ENCODE measurements around the gene HNRNPUL1. TPM values are rescaled to one million over a fixed set of nuclear protein-coding genes. Genes with fewer than 3 reads are reported as not detected.

HNRNPUL1 gene
- total and polyA plus RNA-seq, 12 donors, result 55.5 to 151 (median 106) TPM

GRCh38 chr19:41300555-41300954, 36.4 kb downstream of the HNRNPUL1 start:
- no peaks in the 10 kb centered on the region for H3K9me3 ChIP-seq
- peak overlapping the region in 9 of 10 donors; percentile 80 to 93 (median 89) for H3K27ac ChIP-seq
- H3K4me3 ChIP-seq, result no peak overlapping the region
- H3K36me3 ChIP-seq, result peaks cover 3 to 99% (median 52%) of the 10 kb centered on the region in 9 donors
- no peak for TF ChIP-seq CTCF (IDR thresholded peaks at IDR 0.05)
- ATAC-seq (no peak), DNase-seq (no peak)
- 64 to 73% methylated on average over 6 of the region's 6 CpGs for WGBS, 2 donors
- intact Hi-C loops (cut with DNase I), result loop anchor here in 1 of 10 donors (5.0 kb wide), 1 partner anchor 33 kb away; no protein-coding TSS in a partner anchor
- H3K4me1 ChIP-seq, result peaks cover 20 to 89% (median 69%) of the 10 kb centered on the region in 9 donors
- H3K27me3 ChIP-seq, result no peaks in the 10 kb centered on the region

GRCh38 chr19:41302624-41303351, 38.6 kb downstream of the HNRNPUL1 start:
- 68 to 78% methylated on average over 21 of the region's 21 CpGs for WGBS, 2 donors
- peak overlapping the region in 5 of 10 donors; percentile 17 to 99 (median 52) for H3K27ac ChIP-seq
- no peak for TF ChIP-seq CTCF (IDR thresholded peaks at IDR 0.05)
- H3K4me3 ChIP-seq, result peak overlapping the region in 1 of 10 donors; percentile 15
- ATAC-seq (no peak), DNase-seq (no peak)
- intact Hi-C loops (cut with DNase I), result loop anchor here in 1 of 10 donors (5.0 kb wide), 1 partner anchor 35 kb away; no protein-coding TSS in a partner anchor
- no peaks in the 10 kb centered on the region for H3K27me3 ChIP-seq
- no peaks in the 10 kb centered on the region for H3K9me3 ChIP-seq
- H3K4me1 ChIP-seq, result peaks cover 18 to 88% (median 56%) of the 10 kb centered on the region in 9 donors
- peaks cover 3 to 99% (median 50%) of the 10 kb centered on the region in 9 donors for H3K36me3 ChIP-seq

GRCh38 chr19:41303954-41304353, 39.8 kb downstream of the HNRNPUL1 start:
- Histone ChIP-seq H3K4me3 (no peak overlapping the region), H3K4me1 (peaks cover 11 to 88% (median 56%) of the 10 kb centered on the region in 9 donors), H3K27me3 (no peaks in the 10 kb centered on the region), H3K27ac (peak overlapping the region in 4 of 10 donors; percentile 49 to 99 (median 63)), H3K36me3 (peaks cover 3 to 93% (median 50%) of the 10 kb centered on the region in 9 donors), H3K9me3 (no peaks in the 10 kb centered on the region)
- intact Hi-C loops (cut with DNase I), result loop anchor here in 1 of 10 donors (5.0 kb wide), 1 partner anchor 37 kb away; no protein-coding TSS in a partner anchor
- TF ChIP-seq CTCF (IDR thresholded peaks at IDR 0.05), result no peak
- ATAC-seq (no peak), DNase-seq (no peak)
- 92 to 95% methylated on average over 14 of the region's 14 CpGs for WGBS, 2 donors

- Histone ChIP-seq H3K27me3 (no peaks in the 10 kb centered on the region), H3K4me1 (peaks cover 8 to 86% (median 53%) of the 10 kb centered on the region in 9 donors), H3K36me3 (peaks cover 3 to 84% (median 50%) of the 10 kb centered on the region in 9 donors), H3K4me3 (no peak overlapping the region), H3K27ac (peak overlapping the region in 6 of 10 donors; percentile 25 to 99 (median 53)), H3K9me3 (no peaks in the 10 kb centered on the region)
- intact Hi-C loops (cut with DNase I), result loop anchor here in 6 of 10 donors (5.0 kb wide), 4 partner anchors 38 to 333 kb away; partner anchors contain the start of gene B3GNT8 (in 1 of the 6)
- ATAC-seq (no peak), DNase-seq (no peak)
- WGBS, 2 donors, result 58 to 65% methylated on average over 4 of the region's 4 CpGs
- TF ChIP-seq CTCF (IDR thresholded peaks at IDR 0.05), result no peak
Measured at GRCh38 chr19:41304706-41305483, 40.7 kb downstream of the HNRNPUL1 start.

Measured in heart right ventricle (tissue), 16 donors.